Coronary artery (tissue), 2 donors: ENCODE measurements around the gene MSN.

ENCODE experiments used
- DNase-seq: peaks from one replicate; pipeline ENCODE4 v3.0.0-alpha.2; 2017; ENCODE audit warnings: low spot score
- H3K27ac ChIP-seq, 2 donors: fragments of 200-600 bp; sonication (generic); one replicate each; pipeline ENCODE4 v1.5.1; 2016 to 2019
- H3K4me3 ChIP-seq: fragments of 200-600 bp; sonication (generic); 2 replicates; pipeline ENCODE4 v1.5.1; 2016; ENCODE audit warnings: mild to moderate bottlenecking, moderate library complexity
- TF ChIP-seq, protein P1 (sequence below): fragments of 200-600 bp; sonication (generic); IDR thresholded peaks from one replicate; pipeline ENCODE4 v1.5.1; 2019; ENCODE audit warnings: antibody characterized with exemption

The MSN gene

DNA sequence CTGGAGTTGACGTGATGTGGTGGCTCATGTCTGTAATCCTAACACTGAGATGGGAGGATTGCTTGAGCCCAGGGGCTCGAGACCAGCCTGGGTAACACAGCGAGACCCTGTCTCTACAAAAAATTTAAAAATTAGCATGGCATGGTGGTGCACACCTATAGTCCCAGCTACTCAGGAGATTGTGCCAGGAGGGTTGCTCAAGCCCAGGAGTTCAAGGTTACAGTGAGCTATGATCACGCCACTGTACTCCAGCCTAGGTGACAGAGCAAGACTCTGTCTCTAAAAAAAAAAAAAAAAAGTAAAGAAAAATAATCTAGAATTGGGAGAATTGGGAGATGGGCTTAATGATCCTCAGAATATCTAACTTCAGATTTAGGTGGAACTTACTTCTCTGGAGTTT is 51.1 kb downstream of the MSN start:
- Histone ChIP-seq H3K27ac (no peak overlapping the region), H3K4me3 (no peak overlapping the region)
- TF ChIP-seq, protein P1, sequence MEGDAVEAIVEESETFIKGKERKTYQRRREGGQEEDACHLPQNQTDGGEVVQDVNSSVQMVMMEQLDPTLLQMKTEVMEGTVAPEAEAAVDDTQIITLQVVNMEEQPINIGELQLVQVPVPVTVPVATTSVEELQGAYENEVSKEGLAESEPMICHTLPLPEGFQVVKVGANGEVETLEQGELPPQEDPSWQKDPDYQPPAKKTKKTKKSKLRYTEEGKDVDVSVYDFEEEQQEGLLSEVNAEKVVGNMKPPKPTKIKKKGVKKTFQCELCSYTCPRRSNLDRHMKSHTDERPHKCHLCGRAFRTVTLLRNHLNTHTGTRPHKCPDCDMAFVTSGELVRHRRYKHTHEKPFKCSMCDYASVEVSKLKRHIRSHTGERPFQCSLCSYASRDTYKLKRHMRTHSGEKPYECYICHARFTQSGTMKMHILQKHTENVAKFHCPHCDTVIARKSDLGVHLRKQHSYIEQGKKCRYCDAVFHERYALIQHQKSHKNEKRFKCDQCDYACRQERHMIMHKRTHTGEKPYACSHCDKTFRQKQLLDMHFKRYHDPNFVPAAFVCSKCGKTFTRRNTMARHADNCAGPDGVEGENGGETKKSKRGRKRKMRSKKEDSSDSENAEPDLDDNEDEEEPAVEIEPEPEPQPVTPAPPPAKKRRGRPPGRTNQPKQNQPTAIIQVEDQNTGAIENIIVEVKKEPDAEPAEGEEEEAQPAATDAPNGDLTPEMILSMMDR = no peak
- DNase-seq = no peak

DNA sequence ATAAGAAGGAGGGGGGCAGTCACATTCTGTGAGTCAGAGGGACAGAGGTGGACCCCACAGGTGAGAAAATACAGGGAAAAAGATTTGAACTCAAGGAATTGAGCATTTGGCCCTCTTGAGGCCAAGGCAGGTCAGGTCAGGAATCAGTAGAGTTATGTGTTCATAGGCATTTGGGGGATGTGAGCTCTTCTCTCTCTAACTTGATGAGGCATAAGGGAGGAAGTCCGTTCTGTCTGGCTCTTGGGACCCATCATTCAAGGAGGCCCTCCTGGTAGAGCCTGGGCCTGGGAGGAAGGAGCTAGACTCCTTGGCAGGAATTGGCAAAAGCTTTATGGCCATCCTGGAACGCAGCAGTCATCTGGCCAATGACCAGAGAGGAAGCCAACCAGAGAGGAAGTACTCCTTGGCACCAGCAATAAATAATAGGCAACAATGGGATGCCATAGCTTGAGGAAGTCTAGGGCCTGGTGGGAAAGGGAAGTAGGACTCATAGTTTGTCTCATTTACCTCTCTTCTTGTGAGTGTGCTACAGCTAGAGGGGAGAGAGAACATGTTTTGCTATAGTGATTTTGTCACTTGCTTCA is 53.0 kb downstream of the MSN start:
- no peak for DNase-seq
- Histone ChIP-seq H3K4me3 (no peak overlapping the region), H3K27ac (peak overlapping the region in 1 of 2 donors; percentile 47)
- TF ChIP-seq, protein P1 = no peak

DNA sequence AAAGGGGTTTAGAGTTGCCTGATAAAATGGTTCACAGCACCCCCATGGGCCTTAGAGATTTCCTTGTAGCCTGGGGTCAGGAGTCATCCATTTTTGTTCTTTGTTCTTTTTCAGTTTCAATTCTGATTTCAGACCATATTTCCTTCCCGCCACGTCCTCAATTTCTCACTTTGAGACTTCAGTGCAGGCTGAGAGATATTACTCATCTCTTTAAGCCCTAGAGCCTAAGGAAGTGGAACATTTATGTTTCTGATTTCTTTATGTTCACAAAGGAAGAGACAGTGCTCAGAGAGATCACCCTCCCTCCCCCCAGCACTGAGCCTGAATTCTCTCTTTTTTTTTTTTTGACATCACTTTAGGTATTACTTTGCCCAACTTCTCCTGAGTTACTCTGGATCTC is 56.3 kb downstream of the MSN start:
- H3K27ac ChIP-seq = no peak overlapping the region

DNA sequence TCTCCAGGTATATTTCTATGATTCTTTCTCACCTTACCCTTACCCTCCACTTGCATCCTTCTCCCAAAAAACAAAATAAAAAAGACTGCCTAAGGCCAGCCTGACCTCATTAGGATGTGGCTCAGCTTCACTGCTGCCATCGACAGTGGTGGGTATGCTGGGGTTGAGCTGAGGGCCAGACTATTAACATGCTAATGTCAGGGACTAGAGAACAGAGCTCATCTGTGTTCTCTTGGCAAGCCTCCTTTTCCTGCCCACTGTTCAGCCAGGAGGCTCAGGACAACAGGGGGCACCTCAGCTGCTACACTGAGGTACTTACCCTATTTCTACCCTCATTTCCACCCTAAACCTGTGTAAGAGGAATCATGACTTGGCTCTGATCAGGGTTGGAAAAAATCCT is 59.3 kb downstream of the MSN start:
- Histone ChIP-seq H3K4me3 (no peak overlapping the region), H3K27ac (no peak overlapping the region)
- DNase-seq = no peak
- TF ChIP-seq, protein P1 = no peak

More for the DNA sequence above, 56.3 kb downstream of the MSN start:
- TF ChIP-seq, protein P1 = no peak
- H3K4me3 ChIP-seq = no peak overlapping the region
- DNase-seq = no peak

DNA sequence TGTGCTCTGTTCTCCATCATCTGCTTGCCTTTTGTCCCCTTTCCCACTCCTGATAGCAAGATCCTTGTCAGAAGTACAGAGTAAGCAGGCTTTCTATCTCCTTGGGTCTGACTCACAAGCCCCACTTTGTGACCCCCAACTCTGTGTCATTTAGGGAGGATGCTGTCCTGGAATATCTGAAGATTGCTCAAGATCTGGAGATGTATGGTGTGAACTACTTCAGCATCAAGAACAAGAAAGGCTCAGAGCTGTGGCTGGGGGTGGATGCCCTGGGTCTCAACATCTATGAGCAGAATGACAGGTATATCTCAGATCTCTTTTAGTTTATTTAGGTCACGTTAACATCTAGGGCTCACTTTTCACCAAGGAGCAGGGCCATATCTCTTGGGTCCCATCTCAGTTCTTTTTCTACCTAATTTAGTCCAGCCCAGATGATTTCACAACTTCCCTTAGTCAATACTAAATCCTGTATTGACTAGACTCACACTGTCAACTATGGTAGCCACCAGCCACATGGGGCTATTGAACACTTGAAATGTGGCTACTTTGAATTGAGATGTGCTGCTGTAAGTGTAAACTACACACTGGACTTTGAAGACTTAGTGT is 64.3 kb downstream of the MSN start:
- no peak overlapping the region for H3K27ac ChIP-seq
- TF ChIP-seq, protein P1 = no peak
- DNase-seq = no peak
- no peak overlapping the region for H3K4me3 ChIP-seq

DNA sequence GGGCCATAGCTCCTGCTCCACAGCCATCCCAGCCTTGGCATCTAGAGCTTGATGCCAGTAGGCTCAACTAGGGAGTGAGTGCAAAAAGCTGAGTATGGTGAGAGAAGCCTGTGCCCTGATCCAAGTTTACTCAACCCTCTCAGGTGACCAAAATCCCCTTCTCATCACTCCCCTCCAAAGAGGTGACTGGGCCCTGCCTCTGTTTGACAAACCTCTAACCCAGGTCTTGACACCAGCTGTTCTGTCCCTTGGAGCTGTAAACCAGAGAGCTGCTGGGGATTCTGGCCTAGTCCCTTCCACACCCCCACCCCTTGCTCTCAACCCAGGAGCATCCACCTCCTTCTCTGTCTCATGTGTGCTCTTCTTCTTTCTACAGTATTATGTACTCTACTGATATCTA is 73.5 kb downstream of the MSN start:
- Histone ChIP-seq H3K27ac (no peak overlapping the region), H3K4me3 (no peak overlapping the region)
- DNase-seq = no peak
- TF ChIP-seq, protein P1 = no peak

DNA sequence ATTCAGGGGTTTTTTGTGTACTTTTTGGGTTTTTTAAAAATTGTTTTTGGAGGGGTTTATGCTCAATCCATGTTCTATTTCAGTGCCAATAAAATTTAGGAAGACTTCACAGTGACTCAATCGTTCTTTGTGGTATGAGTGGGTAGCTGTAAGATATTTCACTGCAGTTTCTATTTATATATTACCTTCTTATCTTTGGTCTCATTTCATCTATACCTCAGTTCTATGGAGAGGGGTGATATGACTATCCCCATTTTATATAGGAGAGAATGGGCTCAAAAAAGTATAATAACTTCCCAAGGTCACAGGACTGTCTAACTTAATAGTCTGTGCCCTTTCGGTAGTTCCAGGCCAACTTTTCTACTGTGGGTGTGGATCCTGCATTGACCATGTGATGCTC is 74.4 kb downstream of the MSN start:
- Histone ChIP-seq H3K27ac (no peak overlapping the region), H3K4me3 (no peak overlapping the region)
- TF ChIP-seq, protein P1 = no peak
- no peak for DNase-seq
